ENCODE results near the gene BNC2.

DNA sequence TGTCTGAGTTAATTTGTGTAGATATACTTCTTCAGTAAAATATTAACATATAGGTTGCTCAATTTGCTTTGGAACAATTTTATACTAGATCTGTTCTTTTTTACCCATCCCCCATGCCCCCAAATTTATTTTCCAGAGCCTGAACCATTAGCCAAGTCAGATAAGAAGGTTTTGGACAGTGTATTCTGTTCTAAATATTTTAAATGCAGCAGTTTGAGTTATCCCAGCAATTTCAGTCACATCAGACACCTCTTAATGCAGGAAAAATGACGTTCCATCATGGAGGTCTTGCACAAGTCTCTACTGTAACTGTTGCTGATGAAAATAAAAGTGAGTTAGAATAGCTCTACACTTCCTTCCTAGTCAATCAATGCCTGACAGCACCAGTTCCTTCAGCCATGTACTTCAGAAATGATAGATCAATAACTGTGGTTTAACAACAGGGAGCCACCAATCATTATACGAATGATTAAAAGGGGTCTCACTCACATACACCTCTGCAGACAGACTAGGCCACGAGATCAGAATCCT lies 215.8 kb downstream of the BNC2 start:
- TF ChIP-seq SP1 (IDR thresholded peaks at IDR 0.05) (no peak), FOXM1 (IDR thresholded peaks at IDR 0.05; ENCODE audit: borderline replicate concordance) (no peak), BHLHE40 (IDR thresholded peaks at IDR 0.05; ENCODE audit: borderline replicate concordance) (no peak), LEF1 (IDR thresholded peaks at IDR 0.05; ENCODE audit: borderline replicate concordance) (no peak), ARNT (IDR thresholded peaks at IDR 0.05) (no peak)
